ENCODE measurements around the gene CEP72.

CEP72 gene

GRCh38 chr5:660491-661030, 48.4 kb downstream of the CEP72 start:
- no peak for DNase-seq

GRCh38 chr5:661891-662750, 50.0 kb downstream of the CEP72 start:
- DNase-seq: no peak

DNA sequence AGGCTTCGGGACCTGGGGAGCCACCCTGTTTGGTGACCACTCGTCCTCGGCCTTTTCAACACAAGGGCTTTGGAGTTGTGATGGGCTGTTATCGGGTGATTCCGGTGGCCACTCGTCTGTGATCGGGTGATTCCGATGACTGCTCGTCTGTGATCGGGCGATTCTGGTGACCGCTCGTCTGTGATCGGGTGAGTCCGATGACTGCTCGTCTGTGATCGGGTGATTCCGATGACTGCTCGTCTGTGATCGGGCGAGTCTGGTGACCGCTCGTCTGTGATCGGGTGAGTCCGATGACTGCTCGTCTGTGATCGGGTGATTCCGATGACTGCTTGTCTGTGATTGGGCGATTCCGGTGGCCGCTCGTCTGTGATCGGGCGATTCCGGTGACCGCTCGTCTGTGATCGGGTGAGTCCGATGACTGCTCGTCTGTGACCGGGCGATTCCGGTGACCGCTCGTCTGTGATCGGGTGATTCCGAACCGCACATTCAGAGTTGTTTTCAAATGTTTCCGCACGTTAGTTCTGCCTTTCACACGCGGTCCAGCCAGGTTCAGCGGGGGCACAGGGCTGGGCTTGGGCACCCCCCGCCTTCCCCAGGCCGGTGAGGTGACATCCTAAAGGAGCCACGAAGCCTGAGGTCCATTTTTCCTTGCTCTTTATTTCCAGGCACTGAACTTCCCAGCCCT, 50.8 kb downstream of the CEP72 start:
- no peak for DNase-seq

- DNase-seq: no peak
Observed at GRCh38 chr5:663436-664342, 51.5 kb downstream of the CEP72 start.

GRCh38 chr5:664343-664993, 52.3 kb downstream of the CEP72 start:
- DNase-seq: no peak

GRCh38 chr5:664994-665360, 52.8 kb downstream of the CEP72 start:
- DNase-seq: no peak

- DNase-seq: no peak
Observed at GRCh38 chr5:665541-665955, 53.4 kb downstream of the CEP72 start.

GRCh38 chr5:665956-666711, 54.0 kb downstream of the CEP72 start:
- no peak for DNase-seq

GRCh38 chr5:666816-667498, 54.8 kb downstream of the CEP72 start:
- no peak for DNase-seq

DNA sequence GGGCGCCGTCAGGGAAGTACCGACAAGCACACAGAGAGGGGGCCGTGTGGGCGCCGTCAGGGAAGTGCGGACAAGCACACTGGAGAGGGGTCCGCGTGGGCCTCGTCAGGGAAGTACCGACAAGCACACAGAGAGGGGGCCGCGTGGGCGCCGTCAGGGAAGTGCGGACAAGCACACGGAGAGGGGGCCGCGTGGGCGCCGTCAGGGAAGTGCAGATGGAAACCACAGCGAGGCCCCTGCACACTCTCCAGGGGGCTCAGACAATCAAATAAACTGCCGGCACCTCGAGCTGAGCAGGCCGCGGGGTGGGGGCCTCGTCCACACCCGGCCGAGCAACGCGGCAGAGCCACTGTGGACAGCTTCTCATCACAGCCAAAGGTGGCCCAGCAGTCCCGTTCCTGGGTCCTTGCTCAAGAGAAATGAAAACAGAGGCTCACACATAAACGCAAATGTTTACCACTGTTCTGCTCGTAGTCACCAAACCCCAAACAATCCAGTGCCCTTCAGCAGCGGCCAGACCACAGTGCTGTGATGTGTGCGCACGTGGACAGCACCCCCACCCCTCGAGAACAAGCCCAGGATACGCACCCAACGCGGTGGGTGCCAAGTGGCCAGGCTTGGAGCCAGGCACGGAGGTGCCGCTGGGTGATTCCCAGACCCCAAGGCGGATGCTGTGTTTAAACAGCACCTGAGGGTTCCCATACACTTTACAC, 56.3 kb downstream of the CEP72 start:
- DNase-seq: no peak

DNA sequence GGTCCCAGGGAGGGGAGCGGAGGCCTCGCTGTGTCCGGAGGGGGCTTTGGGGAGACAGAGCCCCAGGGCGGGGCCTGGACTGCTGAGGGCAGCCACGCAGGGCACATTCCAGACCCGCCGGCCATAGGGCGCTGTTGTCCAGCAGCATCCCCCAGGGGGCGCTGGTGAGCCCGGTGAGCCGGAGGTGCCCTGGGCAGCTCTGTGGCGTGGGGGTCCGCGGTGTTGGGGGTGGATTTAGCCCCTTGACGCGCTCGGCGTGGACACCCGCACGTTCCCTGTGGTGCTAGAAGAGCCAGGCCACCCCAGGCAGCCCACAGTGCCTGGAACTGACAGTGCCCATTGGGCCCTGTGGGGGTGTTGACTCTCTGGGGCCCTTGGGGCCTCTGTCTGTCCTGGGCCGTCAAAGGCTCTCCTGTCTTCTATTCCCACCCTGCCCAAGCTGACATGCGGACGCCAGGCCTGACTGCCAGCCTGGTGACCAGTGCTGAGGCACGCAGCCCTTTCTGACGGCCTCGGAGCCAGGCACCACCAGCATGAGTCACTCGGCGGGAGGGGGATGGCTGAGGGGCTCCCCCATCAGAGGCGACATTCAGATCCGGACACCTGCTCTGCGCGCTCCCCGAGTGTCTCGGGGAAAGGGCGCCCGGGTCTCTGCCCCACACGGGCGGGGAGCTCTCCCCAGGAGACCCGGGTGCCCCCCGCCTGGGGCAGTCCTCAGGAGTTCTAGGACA, 57.1 kb downstream of the CEP72 start:
- peak; percentile 51 for DNase-seq

- no peak for DNase-seq
Observed at GRCh38 chr5:669842-670395, 57.8 kb downstream of the CEP72 start.

DNA sequence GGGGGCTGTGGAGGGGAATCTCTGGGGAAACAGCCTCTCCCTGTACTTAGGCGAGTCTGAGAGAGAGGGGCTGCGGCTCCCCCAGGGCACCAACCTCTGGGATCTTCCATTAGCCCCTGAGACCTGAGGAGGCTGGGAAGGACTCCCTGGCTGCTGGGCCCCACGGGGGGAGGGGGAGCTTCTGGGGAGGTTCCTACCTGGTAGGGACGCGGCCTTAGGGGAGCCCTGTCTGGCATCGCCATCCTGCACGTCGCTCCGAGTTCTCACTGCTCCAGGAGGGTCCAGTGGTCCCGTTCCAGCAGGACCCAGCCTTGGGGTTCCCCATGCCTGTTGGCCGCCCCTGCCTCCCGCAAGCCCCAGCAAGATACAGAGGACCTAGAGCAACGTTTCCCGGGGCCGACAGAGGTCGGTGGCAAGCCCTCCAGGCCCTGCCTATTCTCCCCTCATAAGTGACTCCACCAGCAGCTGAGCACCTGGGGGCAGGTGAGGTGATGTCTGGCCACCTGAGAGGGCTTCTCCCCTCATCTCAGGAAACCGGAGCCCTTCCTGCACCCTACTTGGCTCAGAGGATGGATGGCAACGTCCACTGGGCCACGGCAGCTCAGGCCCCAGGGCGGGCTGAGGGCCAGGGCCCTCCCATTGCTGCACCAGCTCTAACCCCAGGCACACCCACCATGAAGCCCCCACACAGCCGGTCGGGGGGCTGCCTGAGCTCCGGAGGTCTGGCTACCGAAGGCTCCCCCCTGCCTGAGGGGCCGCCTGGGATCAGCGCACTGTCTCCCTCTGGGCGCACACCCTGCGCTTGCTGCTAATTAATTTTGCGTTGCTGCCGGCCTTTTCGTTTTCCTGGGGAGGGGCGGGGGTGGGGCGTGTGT, 58.5 kb downstream of the CEP72 start:
- no peak for DNase-seq

- DNase-seq: peak; percentile 77
Observed at GRCh38 chr5:671459-672328, 59.6 kb downstream of the CEP72 start.

DNA sequence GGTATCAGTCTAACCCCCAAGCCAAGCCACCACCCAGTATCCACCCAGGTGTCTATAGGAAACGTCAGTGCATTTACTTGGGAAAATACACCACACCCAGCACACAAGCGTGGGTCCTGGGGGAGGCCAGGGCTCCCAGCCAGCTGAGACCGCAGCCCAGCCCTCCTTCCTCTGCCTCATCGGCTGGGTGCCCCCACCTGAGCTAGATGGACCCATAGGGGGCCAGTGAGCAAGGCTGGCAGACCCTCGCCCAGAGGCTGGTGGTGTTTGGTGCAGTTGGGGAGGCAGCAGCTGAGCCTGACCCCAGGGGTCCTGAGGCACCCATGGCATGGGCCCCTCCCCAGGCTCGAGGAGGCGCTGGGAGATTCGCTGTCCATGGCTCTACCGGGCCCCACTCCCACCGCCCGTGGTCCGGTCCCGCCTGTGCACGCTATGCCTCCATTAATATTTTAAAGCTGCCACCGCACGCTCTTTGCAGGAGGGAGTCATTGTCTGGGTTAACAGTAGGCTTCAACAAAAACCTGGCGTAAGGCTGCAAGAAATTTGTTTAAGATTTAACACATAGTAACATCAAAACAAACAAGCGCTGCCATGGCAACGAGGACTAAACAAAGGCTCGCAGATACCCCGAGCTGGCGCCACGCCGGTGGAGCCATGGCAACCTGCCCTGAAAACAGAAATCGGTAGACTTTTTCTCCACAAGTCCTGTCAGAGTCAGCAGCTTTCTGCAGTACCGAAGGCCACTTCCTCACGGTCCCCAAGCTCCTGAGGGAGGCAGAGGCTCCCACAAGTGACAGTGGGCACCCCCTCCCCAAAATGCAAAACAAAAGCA, 60.4 kb downstream of the CEP72 start:
- peak; percentile 89 for DNase-seq

DNA sequence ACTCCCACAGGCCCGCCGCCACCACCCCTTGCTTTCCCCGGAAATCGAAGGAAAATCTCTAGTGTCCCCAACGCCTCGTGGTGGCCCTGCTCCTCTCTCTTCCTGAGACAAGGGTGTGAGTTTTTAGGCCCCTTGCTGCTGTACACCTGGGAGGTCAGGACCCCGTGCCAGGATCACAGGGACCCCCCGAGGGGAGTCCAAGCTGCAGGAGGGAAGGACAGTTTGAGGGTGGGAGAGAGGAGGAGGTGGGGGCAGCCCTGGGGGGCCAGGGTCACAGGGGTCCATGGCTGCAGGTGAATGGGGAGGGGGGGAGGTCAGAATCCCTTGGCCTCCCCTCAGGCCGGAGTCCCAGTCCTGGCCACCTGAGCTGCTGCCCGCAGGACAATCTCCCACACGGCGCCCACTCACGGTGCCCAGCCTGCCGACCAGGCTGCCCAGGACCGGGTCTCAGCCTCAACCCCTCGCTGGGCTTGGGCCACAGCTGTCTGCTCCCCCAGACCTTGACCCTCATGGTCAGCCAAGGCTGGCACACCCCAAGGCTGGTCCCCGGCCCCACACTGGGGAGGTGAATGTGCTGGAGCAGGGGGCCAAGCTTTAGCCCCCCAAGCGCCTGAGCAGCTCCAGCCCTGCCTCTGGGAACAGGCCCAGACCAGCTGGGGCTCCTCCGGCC, 61.2 kb downstream of the CEP72 start:
- no peak for DNase-seq
